Neural cell (in vitro differentiated cells): ENCODE measurements around the gene CIDEA. TPM values are rescaled to one million over a fixed set of nuclear protein-coding genes. Genes with fewer than 3 reads are reported as not detected.

Experiments used
- H2AFZ ChIP-seq: fragments of 200-600, 300-800 bp; sonication (generic), shearing (Covaris generic); 2 replicates; pipeline ENCODE4 v1.6.0; 2014; ENCODE audit warnings: low read depth, mild to moderate bottlenecking, antibody characterized with exemption, low read length, moderate library complexity
- H3F3A ChIP-seq: fragments of 200-600 bp; shearing (Covaris generic); 2 replicates; pipeline ENCODE4 v1.6.1; 2016; ENCODE audit warnings: mild to moderate bottlenecking, moderate library complexity, mixed read lengths, antibody characterized with exemption, low read length; ENCODE audit not compliant: insufficient read depth, poor library complexity, severe bottlenecking
- H3K27ac ChIP-seq: fragments of 200-600, 300-800 bp; sonication (generic), shearing (Covaris generic); 2 replicates; pipeline ENCODE4 v1.5.1; 2014; ENCODE audit warnings: mild to moderate bottlenecking, low read length, moderate library complexity
- H3K27me3 ChIP-seq: fragments of 300-800, 200-600 bp; sonication (generic), shearing (Covaris generic); 2 replicates; pipeline ENCODE4 v1.6.0; 2014; ENCODE audit warnings: mild to moderate bottlenecking, low read depth, low read length, moderate library complexity; ENCODE audit not compliant: insufficient read depth
- H3K36me3 ChIP-seq: fragments of 300-800, 200-600 bp; sonication (generic), shearing (Covaris generic); 2 replicates; pipeline ENCODE4 v1.5.1; 2014; ENCODE audit warnings: mild to moderate bottlenecking, antibody characterized with exemption, low read length, moderate library complexity; ENCODE audit not compliant: insufficient read depth
- H3K4me2 ChIP-seq: fragments of 300-800, 200-600 bp; sonication (generic), shearing (Covaris generic); 2 replicates; pipeline ENCODE4 v1.6.0; 2014; ENCODE audit warnings: mild to moderate bottlenecking, low read length
- H3K4me3 ChIP-seq: fragments of 300-800, 200-600 bp; sonication (generic), shearing (Covaris generic); 2 replicates; pipeline ENCODE4 v1.5.1; 2014; ENCODE audit warnings: mild to moderate bottlenecking, low read length, moderate library complexity
- H3K79me2 ChIP-seq: fragments of 200-600 bp; shearing (Covaris generic); replicated peaks from 2 replicates; pipeline ENCODE4 v1.6.0; 2014; ENCODE audit warnings: mild to moderate bottlenecking, low read length, moderate library complexity; ENCODE audit not compliant: insufficient read depth
- H3K9ac ChIP-seq: fragments of 300-800, 200-600 bp; sonication (generic), shearing (Covaris generic); 2 replicates; pipeline ENCODE4 v1.6.1; 2016; ENCODE audit warnings: mild to moderate bottlenecking, low read length, mixed read lengths
- H3K9me2 ChIP-seq: fragments of 200-600 bp; shearing (Covaris generic); 2 replicates; pipeline ENCODE4 v1.6.1; 2016; ENCODE audit warnings: mild to moderate bottlenecking, low read length, mixed read lengths; ENCODE audit not compliant: insufficient read depth
- H3K9me3 ChIP-seq: fragments of 200-600, 300-800 bp; sonication (generic), shearing (Covaris generic); 2 replicates; pipeline ENCODE4 v1.6.1; 2016; ENCODE audit warnings: mild to moderate bottlenecking, mixed run types, low read length, moderate library complexity, mixed read lengths
- H4K20me1 ChIP-seq: fragments of 200-600 bp; shearing (Covaris generic); 2 replicates; pipeline ENCODE4 v1.6.1; 2016; ENCODE audit warnings: mild to moderate bottlenecking, mixed run types; ENCODE audit not compliant: insufficient read depth
- EP300 ChIP-seq: fragments of 450-650 bp; conservative IDR thresholded peaks from 2 replicates; pipeline ENCODE4 v1.6.1; 2014; ENCODE audit warnings: antibody characterized with exemption, mild to moderate bottlenecking, moderate library complexity; ENCODE audit not compliant: poor library complexity, severe bottlenecking
- EZH2 ChIP-seq: fragments of 200-600, 300-800 bp; shearing (Covaris generic), sonication (generic); IDR thresholded peaks from 2 replicates; pipeline ENCODE4 v1.6.1; 2014; ENCODE audit warnings: antibody characterized with exemption, low read length, borderline replicate concordance, mild to moderate bottlenecking; ENCODE audit not compliant: insufficient read depth, poor library complexity, severe bottlenecking
- MXI1 ChIP-seq: fragments of 450-650 bp; conservative IDR thresholded peaks from 2 replicates; pipeline ENCODE4 v1.6.1; 2014; ENCODE audit warnings: antibody characterized with exemption, mild to moderate bottlenecking; ENCODE audit not compliant: poor library complexity, severe bottlenecking
- POLR2AphosphoS5 ChIP-seq: IDR thresholded peaks from 2 replicates; pipeline ENCODE4 v1.6.1; 2012
- RAD21 ChIP-seq: fragments of 450-650 bp; conservative IDR thresholded peaks from 2 replicates; pipeline ENCODE4 v1.6.1; 2014; ENCODE audit warnings: antibody characterized with exemption, mild to moderate bottlenecking, moderate library complexity
- SMC3 ChIP-seq: fragments of 450-650 bp; conservative IDR thresholded peaks from 2 replicates; pipeline ENCODE4 v1.6.1; 2014; ENCODE audit warnings: antibody characterized with exemption, mild to moderate bottlenecking, moderate library complexity; ENCODE audit not compliant: poor library complexity
- TAF1 ChIP-seq: IDR thresholded peaks from 2 replicates; pipeline ENCODE4 v1.6.1; 2012; ENCODE audit warnings: low read depth
- polyA plus RNA-seq: library from polyadenylated mRNA; depleted of rRNA; stranded (reverse); fragments of >200 nt; gene quantifications from 2 replicates; pipeline ENCODE4 v1.2.3, GENCODE V29; 2014
- TF ChIP-seq, protein P1 (sequence below): fragments of 450-650 bp; IDR thresholded peaks from 2 replicates; pipeline ENCODE4 v1.5.1; 2014; ENCODE audit warnings: antibody characterized with exemption, mild to moderate bottlenecking, moderate library complexity; ENCODE audit not compliant: poor library complexity, severe bottlenecking
- TF ChIP-seq, protein P2 (sequence below): IDR thresholded peaks from 2 replicates; pipeline ENCODE4 v1.6.1; 2012; ENCODE audit warnings: borderline replicate concordance

The CIDEA gene
- polyA plus RNA-seq, 1 donor from 2014 or later: not detected

DNA sequence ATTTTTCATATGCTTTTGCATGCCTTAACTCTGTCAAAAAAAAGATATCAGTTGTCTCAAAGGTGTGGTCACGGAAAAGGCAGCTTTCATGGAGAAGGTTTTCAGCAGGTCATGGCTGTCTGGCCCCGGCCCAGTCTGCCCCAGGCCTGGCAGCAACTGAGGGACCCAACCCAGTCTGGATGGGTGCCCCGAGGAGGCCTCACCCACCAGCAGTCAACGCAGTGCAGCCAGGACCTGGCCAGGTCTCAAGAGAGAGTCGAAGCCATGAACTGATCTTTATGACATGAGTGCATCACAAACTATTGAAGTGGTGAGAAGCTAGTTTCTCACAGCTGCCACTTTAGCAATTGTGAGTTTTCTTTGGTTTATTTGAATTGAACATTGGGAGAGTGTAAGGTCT lies 61.8 kb downstream of the CIDEA start:
- Histone ChIP-seq H3K27me3 (no peaks in the 10 kb centered on the region), H3K36me3 (no peaks in the 10 kb centered on the region), H3K27ac (no peak overlapping the region), H3K9ac (no peak overlapping the region), H2AFZ (no peak overlapping the region), H3K79me2 (no peaks in the 10 kb centered on the region), H3K4me3 (no peak overlapping the region), H3K9me3 (no peaks in the 10 kb centered on the region), H3K4me2 (no peak overlapping the region), H3F3A (no peaks in the 10 kb centered on the region), H3K9me2 (no peaks in the 10 kb centered on the region), H4K20me1 (no peaks in the 10 kb centered on the region)
- TF ChIP-seq, protein P1, sequence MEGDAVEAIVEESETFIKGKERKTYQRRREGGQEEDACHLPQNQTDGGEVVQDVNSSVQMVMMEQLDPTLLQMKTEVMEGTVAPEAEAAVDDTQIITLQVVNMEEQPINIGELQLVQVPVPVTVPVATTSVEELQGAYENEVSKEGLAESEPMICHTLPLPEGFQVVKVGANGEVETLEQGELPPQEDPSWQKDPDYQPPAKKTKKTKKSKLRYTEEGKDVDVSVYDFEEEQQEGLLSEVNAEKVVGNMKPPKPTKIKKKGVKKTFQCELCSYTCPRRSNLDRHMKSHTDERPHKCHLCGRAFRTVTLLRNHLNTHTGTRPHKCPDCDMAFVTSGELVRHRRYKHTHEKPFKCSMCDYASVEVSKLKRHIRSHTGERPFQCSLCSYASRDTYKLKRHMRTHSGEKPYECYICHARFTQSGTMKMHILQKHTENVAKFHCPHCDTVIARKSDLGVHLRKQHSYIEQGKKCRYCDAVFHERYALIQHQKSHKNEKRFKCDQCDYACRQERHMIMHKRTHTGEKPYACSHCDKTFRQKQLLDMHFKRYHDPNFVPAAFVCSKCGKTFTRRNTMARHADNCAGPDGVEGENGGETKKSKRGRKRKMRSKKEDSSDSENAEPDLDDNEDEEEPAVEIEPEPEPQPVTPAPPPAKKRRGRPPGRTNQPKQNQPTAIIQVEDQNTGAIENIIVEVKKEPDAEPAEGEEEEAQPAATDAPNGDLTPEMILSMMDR: no peak
- no peak for TF ChIP-seq EP300
- no peak for TF ChIP-seq MXI1
- TF ChIP-seq, protein P2, sequence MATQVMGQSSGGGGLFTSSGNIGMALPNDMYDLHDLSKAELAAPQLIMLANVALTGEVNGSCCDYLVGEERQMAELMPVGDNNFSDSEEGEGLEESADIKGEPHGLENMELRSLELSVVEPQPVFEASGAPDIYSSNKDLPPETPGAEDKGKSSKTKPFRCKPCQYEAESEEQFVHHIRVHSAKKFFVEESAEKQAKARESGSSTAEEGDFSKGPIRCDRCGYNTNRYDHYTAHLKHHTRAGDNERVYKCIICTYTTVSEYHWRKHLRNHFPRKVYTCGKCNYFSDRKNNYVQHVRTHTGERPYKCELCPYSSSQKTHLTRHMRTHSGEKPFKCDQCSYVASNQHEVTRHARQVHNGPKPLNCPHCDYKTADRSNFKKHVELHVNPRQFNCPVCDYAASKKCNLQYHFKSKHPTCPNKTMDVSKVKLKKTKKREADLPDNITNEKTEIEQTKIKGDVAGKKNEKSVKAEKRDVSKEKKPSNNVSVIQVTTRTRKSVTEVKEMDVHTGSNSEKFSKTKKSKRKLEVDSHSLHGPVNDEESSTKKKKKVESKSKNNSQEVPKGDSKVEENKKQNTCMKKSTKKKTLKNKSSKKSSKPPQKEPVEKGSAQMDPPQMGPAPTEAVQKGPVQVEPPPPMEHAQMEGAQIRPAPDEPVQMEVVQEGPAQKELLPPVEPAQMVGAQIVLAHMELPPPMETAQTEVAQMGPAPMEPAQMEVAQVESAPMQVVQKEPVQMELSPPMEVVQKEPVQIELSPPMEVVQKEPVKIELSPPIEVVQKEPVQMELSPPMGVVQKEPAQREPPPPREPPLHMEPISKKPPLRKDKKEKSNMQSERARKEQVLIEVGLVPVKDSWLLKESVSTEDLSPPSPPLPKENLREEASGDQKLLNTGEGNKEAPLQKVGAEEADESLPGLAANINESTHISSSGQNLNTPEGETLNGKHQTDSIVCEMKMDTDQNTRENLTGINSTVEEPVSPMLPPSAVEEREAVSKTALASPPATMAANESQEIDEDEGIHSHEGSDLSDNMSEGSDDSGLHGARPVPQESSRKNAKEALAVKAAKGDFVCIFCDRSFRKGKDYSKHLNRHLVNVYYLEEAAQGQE: no peak
- TF ChIP-seq SMC3: no peak
- no peak for TF ChIP-seq POLR2AphosphoS5
- no peak for TF ChIP-seq EZH2
- no peak for TF ChIP-seq RAD21

DNA sequence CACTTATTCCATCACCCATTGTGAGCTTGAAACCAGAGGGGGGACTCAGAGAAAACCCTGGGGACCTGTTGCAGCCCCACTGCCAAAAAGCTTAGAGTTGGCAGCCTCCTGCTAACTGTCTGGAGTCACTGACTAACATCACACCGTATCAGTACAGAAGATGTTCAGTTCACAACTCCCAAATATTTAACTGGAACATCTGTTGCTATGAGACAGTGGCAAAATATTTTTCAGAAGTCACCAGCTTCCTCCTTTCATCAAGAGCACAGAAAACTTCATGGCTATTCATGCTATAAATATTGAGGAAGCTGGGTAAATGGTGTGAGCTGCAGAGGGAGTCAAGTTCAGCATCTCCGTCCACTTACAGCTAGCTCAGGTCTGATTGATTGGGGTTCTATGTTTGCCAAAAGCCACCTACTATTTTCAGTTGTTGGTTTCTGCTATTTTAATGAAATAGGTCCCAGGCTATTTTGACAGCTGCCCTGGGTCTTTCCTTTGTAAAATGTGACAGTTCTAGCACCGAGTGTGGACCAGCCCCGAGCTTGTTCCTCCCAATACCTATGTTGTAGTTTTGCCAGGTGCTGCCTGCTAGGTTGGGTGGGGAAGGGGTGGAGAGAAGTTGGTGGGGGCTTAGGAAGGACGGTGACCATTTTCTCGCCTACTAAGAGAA lies 63.6 kb downstream of the CIDEA start:
- H3K27me3 ChIP-seq: no peaks in the 10 kb centered on the region
- no peak overlapping the region for H3K27ac ChIP-seq
- no peaks in the 10 kb centered on the region for H3K79me2 ChIP-seq
- TF ChIP-seq, protein P1: no peak
- no peak for TF ChIP-seq SMC3
- no peak for TF ChIP-seq POLR2AphosphoS5
- TF ChIP-seq EZH2: no peak
- TF ChIP-seq EP300: no peak
- TF ChIP-seq MXI1: no peak
- TF ChIP-seq, protein P2: no peak
- no peak for TF ChIP-seq TAF1
- no peaks in the 10 kb centered on the region for H3K9me3 ChIP-seq
- no peak overlapping the region for H3K9ac ChIP-seq
- no peaks in the 10 kb centered on the region for H3K9me2 ChIP-seq
- no peaks in the 10 kb centered on the region for H3K36me3 ChIP-seq
- no peak overlapping the region for H3K4me3 ChIP-seq
- H4K20me1 ChIP-seq: no peaks in the 10 kb centered on the region
- H3K4me2 ChIP-seq: no peak overlapping the region
- no peaks in the 10 kb centered on the region for H3F3A ChIP-seq
- no peak overlapping the region for H2AFZ ChIP-seq
